Gastrocnemius medialis (tissue), 4 donors: ENCODE data around the gene CHCHD3.

Source experiments
- POLR2A ChIP-seq, 2 donors: fragments of 450-650 bp; IDR thresholded peaks; one replicate each; pipeline ENCODE4 v1.6.1; 2017; ENCODE audit warnings: antibody characterized with exemption in 2 of 2, mild to moderate bottlenecking in 2 of 2, moderate library complexity in 2 of 2
- TF ChIP-seq, protein P1 (sequence below), 5 experiments: fragments of 450-650 bp in 3 of 5; fragments of 200-600 bp in 2 of 5; sonication (generic) in 2 of 5; IDR thresholded peaks in 4 of 5; conservative IDR thresholded peaks in 1 of 5; 1 replicate in 4 of 5; 2 replicates in 1 of 5; pipeline ENCODE4 v1.5.1; 2016 to 2019; ENCODE audit warnings: antibody characterized with exemption in 5 of 5, mild to moderate bottlenecking in 3 of 5, moderate library complexity in 3 of 5

GRCh38 chr7:132769280-132769679, 312.6 kb downstream of the CHCHD3 start:
- TF ChIP-seq, protein P1, sequence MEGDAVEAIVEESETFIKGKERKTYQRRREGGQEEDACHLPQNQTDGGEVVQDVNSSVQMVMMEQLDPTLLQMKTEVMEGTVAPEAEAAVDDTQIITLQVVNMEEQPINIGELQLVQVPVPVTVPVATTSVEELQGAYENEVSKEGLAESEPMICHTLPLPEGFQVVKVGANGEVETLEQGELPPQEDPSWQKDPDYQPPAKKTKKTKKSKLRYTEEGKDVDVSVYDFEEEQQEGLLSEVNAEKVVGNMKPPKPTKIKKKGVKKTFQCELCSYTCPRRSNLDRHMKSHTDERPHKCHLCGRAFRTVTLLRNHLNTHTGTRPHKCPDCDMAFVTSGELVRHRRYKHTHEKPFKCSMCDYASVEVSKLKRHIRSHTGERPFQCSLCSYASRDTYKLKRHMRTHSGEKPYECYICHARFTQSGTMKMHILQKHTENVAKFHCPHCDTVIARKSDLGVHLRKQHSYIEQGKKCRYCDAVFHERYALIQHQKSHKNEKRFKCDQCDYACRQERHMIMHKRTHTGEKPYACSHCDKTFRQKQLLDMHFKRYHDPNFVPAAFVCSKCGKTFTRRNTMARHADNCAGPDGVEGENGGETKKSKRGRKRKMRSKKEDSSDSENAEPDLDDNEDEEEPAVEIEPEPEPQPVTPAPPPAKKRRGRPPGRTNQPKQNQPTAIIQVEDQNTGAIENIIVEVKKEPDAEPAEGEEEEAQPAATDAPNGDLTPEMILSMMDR (IDR thresholded peaks at IDR 0.05 in 4 of 5, conservative IDR thresholded peaks at IDR 0.05 in 1 of 5) = no peak
- no peak for TF ChIP-seq POLR2A (IDR thresholded peaks at IDR 0.05)
